ENCODE measurements around the gene HSPB1.

Gene HSPB1

GRCh38 chr7:76272851-76273497 lies 29.5 kb upstream of the HSPB1 start:
- no peak overlapping the region for H3K27ac ChIP-seq (ENCODE audit: low read length, poor library complexity, severe bottlenecking)
- H2BK12ac ChIP-seq (ENCODE audit: low read length in 2 of 2), result no peak overlapping the region
- H3K4ac ChIP-seq (ENCODE audit: low read depth in 1 of 2, low read length in 2 of 2), result no peak overlapping the region
- H3K27me3 ChIP-seq (ENCODE audit: control insufficient read depth in 1 of 2, insufficient read depth in 1 of 2, low read length in 2 of 2), result peaks cover 73 to 78% of the 10 kb centered on the region in 2 experiments
- no peak overlapping the region for H3K18ac ChIP-seq (ENCODE audit: low read depth in 1 of 2, low read length in 2 of 2)
- no peak overlapping the region for H2AFZ ChIP-seq (ENCODE audit: low read depth, low read length)
- no peak for DNase-seq
- H2AK5ac ChIP-seq (ENCODE audit: low read length, severe bottlenecking), result no peak overlapping the region
- no peak overlapping the region for H3K14ac ChIP-seq (ENCODE audit: low read length in 2 of 2)
- WGBS, result 50% methylated on average over 7 of the region's 7 CpGs
- no peaks in the 10 kb centered on the region for H3K9me3 ChIP-seq (ENCODE audit: control insufficient read depth, low read length)
- H3K4me2 ChIP-seq (ENCODE audit: low read length, poor library complexity, severe bottlenecking), result no peak overlapping the region
- no peak overlapping the region for H4K91ac ChIP-seq (ENCODE audit: low read length)
- H2BK5ac ChIP-seq (ENCODE audit: low read depth, low read length, poor library complexity, severe bottlenecking), result no peak overlapping the region
- no peak overlapping the region for H3K4me3 ChIP-seq (ENCODE audit: insufficient read depth in 1 of 2, low read depth in 1 of 2, low read length in 2 of 2)
- H3K9ac ChIP-seq (ENCODE audit: low read length), result no peak overlapping the region
- H2BK120ac ChIP-seq (ENCODE audit: low read depth, low read length), result no peak overlapping the region
- H3K4me1 ChIP-seq (ENCODE audit: control insufficient read depth, insufficient read depth, low read depth, low read length), result peaks cover 3% of the 10 kb centered on the region
- no peaks in the 10 kb centered on the region for H3K79me1 ChIP-seq (replicated peaks; ENCODE audit: low read length, poor library complexity, severe bottlenecking)
- H2BK15ac ChIP-seq (ENCODE audit: low read depth, poor library complexity, severe bottlenecking), result no peak overlapping the region
- no peak overlapping the region for H4K8ac ChIP-seq (ENCODE audit: low read length)
- H3K23ac ChIP-seq (ENCODE audit: low read length in 2 of 2), result no peak overlapping the region
- H3K36me3 ChIP-seq (ENCODE audit: control insufficient read depth in 1 of 2, insufficient read depth in 2 of 2, low read depth in 1 of 2, low read length in 2 of 2), result no peaks in the 10 kb centered on the region

GRCh38 chr7:76273503-76273902 lies 29.0 kb upstream of the HSPB1 start:
- Histone ChIP-seq H2AFZ (ENCODE audit: low read depth, low read length) (no peak overlapping the region), H3K4ac (ENCODE audit: low read depth in 1 of 2, low read length in 2 of 2) (no peak overlapping the region), H4K8ac (ENCODE audit: low read length) (no peak overlapping the region), H2AK5ac (ENCODE audit: low read length, severe bottlenecking) (no peak overlapping the region), H3K9me3 (ENCODE audit: control insufficient read depth, low read length) (no peaks in the 10 kb centered on the region), H3K23ac (ENCODE audit: low read length in 2 of 2) (no peak overlapping the region), H3K27me3 (ENCODE audit: control insufficient read depth in 1 of 2, insufficient read depth in 1 of 2, low read length in 2 of 2) (peaks cover 70 to 75% of the 10 kb centered on the region in 2 experiments), H3K27ac (ENCODE audit: low read length, poor library complexity, severe bottlenecking) (no peak overlapping the region), H2BK15ac (ENCODE audit: low read depth, poor library complexity, severe bottlenecking) (no peak overlapping the region), H2BK5ac (ENCODE audit: low read depth, low read length, poor library complexity, severe bottlenecking) (no peak overlapping the region), H2BK120ac (ENCODE audit: low read depth, low read length) (no peak overlapping the region), H3K18ac (ENCODE audit: low read depth in 1 of 2, low read length in 2 of 2) (no peak overlapping the region), H2BK12ac (ENCODE audit: low read length in 2 of 2) (no peak overlapping the region), H3K36me3 (ENCODE audit: control insufficient read depth in 1 of 2, insufficient read depth in 2 of 2, low read depth in 1 of 2, low read length in 2 of 2) (no peaks in the 10 kb centered on the region), H3K4me2 (ENCODE audit: low read length, poor library complexity, severe bottlenecking) (no peak overlapping the region), H3K79me1 (replicated peaks; ENCODE audit: low read length, poor library complexity, severe bottlenecking) (no peaks in the 10 kb centered on the region), H3K4me1 (ENCODE audit: control insufficient read depth, insufficient read depth, low read depth, low read length) (peaks cover 3% of the 10 kb centered on the region), H3K14ac (ENCODE audit: low read length in 2 of 2) (no peak overlapping the region), H3K4me3 (ENCODE audit: insufficient read depth in 1 of 2, low read depth in 1 of 2, low read length in 2 of 2) (no peak overlapping the region), H3K9ac (ENCODE audit: low read length) (no peak overlapping the region), H4K91ac (ENCODE audit: low read length) (no peak overlapping the region)
- DNase-seq, result no peak
- 86% methylated on average over 5 of the region's 5 CpGs for WGBS

- Histone ChIP-seq H3K9me3 (ENCODE audit: control insufficient read depth, low read length) (no peaks in the 10 kb centered on the region), H3K23ac (ENCODE audit: low read length in 2 of 2) (no peak overlapping the region), H2BK5ac (ENCODE audit: low read depth, low read length, poor library complexity, severe bottlenecking) (no peak overlapping the region), H2BK12ac (ENCODE audit: low read length in 2 of 2) (no peak overlapping the region), H3K4ac (ENCODE audit: low read depth in 1 of 2, low read length in 2 of 2) (no peak overlapping the region), H3K27ac (ENCODE audit: low read length, poor library complexity, severe bottlenecking) (no peak overlapping the region), H3K4me1 (ENCODE audit: control insufficient read depth, insufficient read depth, low read depth, low read length) (peaks cover 17% of the 10 kb centered on the region), H2AFZ (ENCODE audit: low read depth, low read length) (no peak overlapping the region), H3K9ac (ENCODE audit: low read length) (no peak overlapping the region), H4K8ac (ENCODE audit: low read length) (no peak overlapping the region), H3K14ac (ENCODE audit: low read length in 2 of 2) (no peak overlapping the region), H2AK5ac (ENCODE audit: low read length, severe bottlenecking) (no peak overlapping the region), H3K27me3 (ENCODE audit: control insufficient read depth in 1 of 2, insufficient read depth in 1 of 2, low read length in 2 of 2) (peaks cover 57 to 66% of the 10 kb centered on the region in 2 experiments), H3K18ac (ENCODE audit: low read depth in 1 of 2, low read length in 2 of 2) (no peak overlapping the region), H4K91ac (ENCODE audit: low read length) (no peak overlapping the region), H3K36me3 (ENCODE audit: control insufficient read depth in 1 of 2, insufficient read depth in 2 of 2, low read depth in 1 of 2, low read length in 2 of 2) (no peaks in the 10 kb centered on the region), H2BK120ac (ENCODE audit: low read depth, low read length) (no peak overlapping the region), H2BK15ac (ENCODE audit: low read depth, poor library complexity, severe bottlenecking) (no peak overlapping the region), H3K4me2 (ENCODE audit: low read length, poor library complexity, severe bottlenecking) (no peak overlapping the region), H3K4me3 (ENCODE audit: insufficient read depth in 1 of 2, low read depth in 1 of 2, low read length in 2 of 2) (no peak overlapping the region), H3K79me1 (replicated peaks; ENCODE audit: low read length, poor library complexity, severe bottlenecking) (no peaks in the 10 kb centered on the region)
- 100% methylated on average over 1 of the region's 1 CpG for WGBS
- DNase-seq, result no peak
Observed at GRCh38 chr7:76278540-76278939, 23.9 kb upstream of the HSPB1 start.

GRCh38 chr7:76280408-76280807 lies 22.1 kb upstream of the HSPB1 start:
- no peaks in the 10 kb centered on the region for H3K79me1 ChIP-seq (replicated peaks; ENCODE audit: low read length, poor library complexity, severe bottlenecking)
- no peak overlapping the region for H4K8ac ChIP-seq (ENCODE audit: low read length)
- H3K23ac ChIP-seq (ENCODE audit: low read length in 2 of 2), result no peak overlapping the region
- no peak overlapping the region for H2BK15ac ChIP-seq (ENCODE audit: low read depth, poor library complexity, severe bottlenecking)
- no peak overlapping the region for H3K4me2 ChIP-seq (ENCODE audit: low read length, poor library complexity, severe bottlenecking)
- no peak overlapping the region for H2AFZ ChIP-seq (ENCODE audit: low read depth, low read length)
- peaks cover 52 to 70% of the 10 kb centered on the region in 2 experiments for H3K27me3 ChIP-seq (ENCODE audit: control insufficient read depth in 1 of 2, insufficient read depth in 1 of 2, low read length in 2 of 2)
- H3K9me3 ChIP-seq (ENCODE audit: control insufficient read depth, low read length), result no peaks in the 10 kb centered on the region
- no peak overlapping the region for H2BK5ac ChIP-seq (ENCODE audit: low read depth, low read length, poor library complexity, severe bottlenecking)
- no peak overlapping the region for H4K91ac ChIP-seq (ENCODE audit: low read length)
- H3K4me1 ChIP-seq (ENCODE audit: control insufficient read depth, insufficient read depth, low read depth, low read length), result peaks cover 17% of the 10 kb centered on the region
- no peak overlapping the region for H3K4me3 ChIP-seq (ENCODE audit: insufficient read depth in 1 of 2, low read depth in 1 of 2, low read length in 2 of 2)
- no peak for DNase-seq
- no peak overlapping the region for H3K9ac ChIP-seq (ENCODE audit: low read length)
- no peak overlapping the region for H2BK120ac ChIP-seq (ENCODE audit: low read depth, low read length)
- no peaks in the 10 kb centered on the region for H3K36me3 ChIP-seq (ENCODE audit: control insufficient read depth in 1 of 2, insufficient read depth in 2 of 2, low read depth in 1 of 2, low read length in 2 of 2)
- no peak overlapping the region for H2AK5ac ChIP-seq (ENCODE audit: low read length, severe bottlenecking)
- H2BK12ac ChIP-seq (ENCODE audit: low read length in 2 of 2), result no peak overlapping the region
- no peak overlapping the region for H3K27ac ChIP-seq (ENCODE audit: low read length, poor library complexity, severe bottlenecking)
- WGBS, result 2% methylated on average over 15 of the region's 25 CpGs
- H3K18ac ChIP-seq (ENCODE audit: low read depth in 1 of 2, low read length in 2 of 2), result peak overlapping the region in 1 of 2 experiments; percentile 5
- no peak overlapping the region for H3K4ac ChIP-seq (ENCODE audit: low read depth in 1 of 2, low read length in 2 of 2)
- no peak overlapping the region for H3K14ac ChIP-seq (ENCODE audit: low read length in 2 of 2)

All from mesenchymal stem cell (in vitro differentiated cells and primary cell).